H9 (cell line): ENCODE results near the gene SLC25A19. TPM values are rescaled to one million over a fixed set of nuclear protein-coding genes. Genes with fewer than 3 reads are reported as not detected.

Source experiments
- DNase-seq: peaks from one replicate; pipeline ENCODE4 v3.0.0-alpha.2; 2017
- H2AFZ ChIP-seq: one replicate; pipeline ENCODE4 v1.6.1; 2013; ENCODE audit warnings: mild to moderate bottlenecking, low read length, control low read depth, moderate library complexity
- H2AK5ac ChIP-seq: 2 replicates; pipeline ENCODE4 v1.6.1; 2013; ENCODE audit warnings: low read length, control low read depth, mixed read lengths; ENCODE audit not compliant: insufficient read length
- H2BK120ac ChIP-seq: one replicate; pipeline ENCODE4 v1.6.1; 2013; ENCODE audit warnings: low read depth, mild to moderate bottlenecking, low read length, control low read depth, inconsistent platforms; ENCODE audit not compliant: poor library complexity, severe bottlenecking
- H2BK12ac ChIP-seq: 2 replicates; pipeline ENCODE4 v1.6.1; 2013; ENCODE audit warnings: low read length, control low read depth, mixed read lengths, low read depth; ENCODE audit not compliant: insufficient read length
- H2BK15ac ChIP-seq: 2 replicates; pipeline ENCODE4 v1.6.1; 2013; ENCODE audit warnings: low read depth, low read length, control low read depth
- H2BK20ac ChIP-seq: one replicate; pipeline ENCODE4 v1.6.1; 2013; ENCODE audit warnings: low read depth, mild to moderate bottlenecking, low read length, control low read depth, inconsistent platforms; ENCODE audit not compliant: poor library complexity, severe bottlenecking
- H2BK5ac ChIP-seq: 2 replicates; pipeline ENCODE4 v1.6.1; 2013; ENCODE audit warnings: low read length, control low read depth, mixed read lengths; ENCODE audit not compliant: insufficient read length
- H3K14ac ChIP-seq: 2 replicates; pipeline ENCODE4 v1.6.1; 2013; ENCODE audit warnings: low read length, control low read depth; ENCODE audit not compliant: insufficient read depth
- H3K18ac ChIP-seq: 2 replicates; pipeline ENCODE4 v1.6.1; 2013; ENCODE audit warnings: low read depth, mild to moderate bottlenecking, mixed read lengths, low read length, control low read depth; ENCODE audit not compliant: insufficient read length
- H3K23ac ChIP-seq: 2 replicates; pipeline ENCODE4 v1.6.1; 2013; ENCODE audit warnings: low read length, control low read depth, mixed read lengths, low read depth; ENCODE audit not compliant: insufficient read length
- H3K23me2 ChIP-seq: 2 replicates; pipeline ENCODE4 v1.6.1; 2013; ENCODE audit warnings: low read depth, mild to moderate bottlenecking, mixed read lengths, low read length, control low read depth; ENCODE audit not compliant: insufficient read length, poor library complexity, severe bottlenecking
- H3K27ac ChIP-seq: 2 replicates; pipeline ENCODE4 v1.5.1; 2013; ENCODE audit warnings: low read length, control low read depth, mixed read lengths, low read depth; ENCODE audit not compliant: insufficient read length
- H3K27me3 ChIP-seq: 2 replicates; pipeline ENCODE4 v1.6.1; 2013; ENCODE audit warnings: low read length, control low read depth, inconsistent platforms; ENCODE audit not compliant: insufficient read depth
- H3K4ac ChIP-seq: 2 replicates; pipeline ENCODE4 v1.6.1; 2013; ENCODE audit warnings: low read depth, mild to moderate bottlenecking, control low read depth, inconsistent platforms, low read length, moderate library complexity
- H3K4me1 ChIP-seq: 2 replicates; pipeline ENCODE4 v1.6.1; 2013; ENCODE audit warnings: low read length, control low read depth, inconsistent platforms; ENCODE audit not compliant: insufficient read depth
- H3K4me2 ChIP-seq: 2 replicates; pipeline ENCODE4 v1.6.1; 2013; ENCODE audit warnings: low read length, control low read depth, mixed read lengths; ENCODE audit not compliant: insufficient read length, insufficient read depth
- H3K56ac ChIP-seq: 2 replicates; pipeline ENCODE4 v1.6.1; 2013; ENCODE audit warnings: low read depth, mild to moderate bottlenecking, mixed read lengths, low read length, control low read depth; ENCODE audit not compliant: insufficient read length
- H3K79me1 ChIP-seq: 2 replicates; pipeline ENCODE4 v1.6.1; 2013; ENCODE audit warnings: low read depth, mild to moderate bottlenecking, moderate library complexity, low read length, control low read depth, inconsistent platforms; ENCODE audit not compliant: insufficient read depth, poor library complexity, severe bottlenecking
- H3K79me2 ChIP-seq: 2 replicates; pipeline ENCODE4 v1.6.1; 2013; ENCODE audit warnings: low read length, control low read depth, inconsistent platforms; ENCODE audit not compliant: insufficient read depth
- H3K9ac ChIP-seq: 2 replicates; pipeline ENCODE4 v1.6.1; 2013; ENCODE audit warnings: low read length, control low read depth, mixed read lengths; ENCODE audit not compliant: insufficient read length; ENCODE audit errors: extremely low read depth
- H3K9me3 ChIP-seq: one replicate; pipeline ENCODE4 v1.6.1; 2013; ENCODE audit warnings: low read depth, low read length, inconsistent platforms; ENCODE audit not compliant: control insufficient read depth
- H3T11ph ChIP-seq: one replicate; pipeline ENCODE4 v1.6.1; 2013; ENCODE audit warnings: mild to moderate bottlenecking, low read length, control low read depth, inconsistent platforms
- H4K20me1 ChIP-seq: one replicate; pipeline ENCODE4 v1.6.1; 2013; ENCODE audit not compliant: control insufficient read depth, insufficient read length, insufficient read depth
- H4K5ac ChIP-seq: 2 replicates; pipeline ENCODE4 v1.6.1; 2013; ENCODE audit warnings: low read depth, mild to moderate bottlenecking, mixed read lengths, low read length, control low read depth; ENCODE audit not compliant: insufficient read length
- H4K8ac ChIP-seq: replicated peaks from 2 replicates; pipeline ENCODE4 v1.6.1; 2013; ENCODE audit warnings: low read length, control low read depth, mixed read lengths, low read depth; ENCODE audit not compliant: insufficient read length
- H4K91ac ChIP-seq: 2 replicates; pipeline ENCODE4 v1.6.1; 2013; ENCODE audit warnings: low read depth, mild to moderate bottlenecking, moderate library complexity, mixed read lengths, low read length, control low read depth; ENCODE audit not compliant: insufficient read length
- H3K27ac Mint-ChIP-seq, 3 experiments: 2 replicates in 2 of 3; 3 replicates in 1 of 3; pipeline ENCODE4 v1.8.0; 2020 to 2021; ENCODE audit warnings: mixed read lengths in 3 of 3, mild to moderate bottlenecking in 1 of 3, moderate library complexity in 1 of 3
- H3K27me3 Mint-ChIP-seq: 2 replicates; pipeline ENCODE4 v1.8.0; 2021; ENCODE audit warnings: low read depth, mild to moderate bottlenecking, moderate library complexity, mixed read lengths
- H3K36me3 Mint-ChIP-seq, 3 experiments: 2 replicates in 2 of 3; 3 replicates in 1 of 3; pipeline ENCODE4 v1.8.0; 2020 to 2021; ENCODE audit warnings: low read depth in 3 of 3, mixed read lengths in 3 of 3; ENCODE audit not compliant: insufficient read depth in 1 of 3
- H3K4me1 Mint-ChIP-seq, 2 experiments: 2 replicates each; pipeline ENCODE4 v1.8.0; 2020; ENCODE audit warnings: mixed read lengths in 2 of 2
- H3K4me3 Mint-ChIP-seq, 2 experiments: 2 replicates in 1 of 2; 3 replicates in 1 of 2; pipeline ENCODE4 v1.8.0; 2020 to 2021; ENCODE audit warnings: mild to moderate bottlenecking in 2 of 2, mixed read lengths in 2 of 2, moderate library complexity in 1 of 2
- H3K9me3 Mint-ChIP-seq, 2 experiments: 2 replicates in 1 of 2; 3 replicates in 1 of 2; pipeline ENCODE4 v1.8.0; 2020; ENCODE audit warnings: mild to moderate bottlenecking in 2 of 2, mixed read lengths in 2 of 2, moderate library complexity in 1 of 2
- CTCF ChIP-seq: fragments of 200-600 bp; sonication (generic); conservative IDR thresholded peaks from 3 replicates; pipeline ENCODE4 v1.8.0; 2021; ENCODE audit warnings: antibody characterized with exemption, mild to moderate bottlenecking
- WGBS: extraction: QIAGEN DNeasy Blood & Tissue Kit; methylation state at CpG from one replicate; pipeline ENCODE4 v1.1.7; 2013; ENCODE audit warnings: missing lambda C conversion rate, low lambda C conversion rate, mixed read lengths; ENCODE audit not compliant: insufficient read length; ENCODE audit errors: extremely low coverage; 5-methylcytosine and 5-hydroxymethylcytosine counted together
- total RNA-seq: library from RNA; stranded (reverse); gene quantifications from 2 replicates; pipeline ENCODE4 v1.2.1, GENCODE V29; 2021

SLC25A19 gene
- total RNA-seq, 1 experiment from 2014 or later, result 24.2 TPM

DNA sequence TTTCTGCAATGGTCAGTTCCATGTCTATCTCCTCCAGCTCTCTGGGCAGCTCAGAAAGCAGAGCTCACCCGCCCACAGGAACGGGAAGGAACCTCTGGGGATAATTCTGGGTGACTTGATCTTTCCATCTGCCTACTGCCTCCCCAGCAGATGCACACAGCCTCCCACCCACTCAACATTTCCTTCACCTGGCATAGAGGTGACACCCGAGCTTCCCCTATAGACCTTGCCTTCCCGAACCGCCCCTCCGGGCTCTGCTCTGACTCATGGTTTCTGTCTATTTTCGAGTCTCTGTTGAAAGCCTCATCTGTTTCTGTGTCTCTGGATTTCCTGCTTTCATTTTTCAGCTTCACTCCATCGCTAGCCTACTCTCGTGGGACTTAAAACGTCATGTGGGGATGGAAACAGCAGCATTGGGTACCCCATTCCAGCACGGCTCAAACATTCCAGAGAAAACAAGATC lies 39.2 kb downstream of the SLC25A19 start:
- Histone ChIP-seq H2BK20ac (no peak overlapping the region), H2AK5ac (no peak overlapping the region), H3K56ac (no peak overlapping the region), H4K20me1 (no peaks in the 10 kb centered on the region), H3K4me2 (no peak overlapping the region), H2BK120ac (no peak overlapping the region), H3K23ac (no peak overlapping the region), H2BK5ac (no peak overlapping the region), H3T11ph (no peak overlapping the region), H2BK15ac (no peak overlapping the region), H3K18ac (no peak overlapping the region), H4K91ac (no peak overlapping the region), H3K9ac (no peak overlapping the region), H3K4ac (no peak overlapping the region), H2AFZ (no peak overlapping the region), H3K14ac (no peak overlapping the region), H3K9me3 (no peaks in the 10 kb centered on the region), H3K79me2 (peaks cover 2% of the 10 kb centered on the region; the same call in 1 of the 2 replicates), H3K27me3 (no peaks in the 10 kb centered on the region), H3K27ac (no peak overlapping the region), H4K5ac (no peak overlapping the region), H2BK12ac (no peak overlapping the region), H4K8ac (no peak overlapping the region), H3K79me1 (peaks cover 3% of the 10 kb centered on the region), H3K4me1 (no peaks in the 10 kb centered on the region), H3K23me2 (no peaks in the 10 kb centered on the region)
- H3K9me3 Mint-ChIP-seq, result 0 out of 5 replicates have a peak, but pooled peaks cover 0 to 2% of the 10 kb centered on the region in 2 experiments
- H3K4me1 Mint-ChIP-seq, result peaks cover 47 to 49% of the 10 kb centered on the region in 2 experiments
- DNase-seq, result no peak
- TF ChIP-seq CTCF, result no peak
- H3K27ac Mint-ChIP-seq, result peak overlapping the region; percentile 1 to 71 (median 55); a peak in 4 of 7 replicates
- no peaks in the 10 kb centered on the region for H3K27me3 Mint-ChIP-seq
- peak overlapping the region in 1 of 2 experiments; percentile 33; a peak in 1 of 5 replicates for H3K4me3 Mint-ChIP-seq
- H3K36me3 Mint-ChIP-seq, result peaks cover 5 to 27% (median 18%) of the 10 kb centered on the region in 3 experiments; a peak in 6 of 7 replicates
- WGBS, result no CpG with 5 or more reads among the region's 11 CpGs
